SK-N-SH (cell line): Measurements from ENCODE around the gene PBRM1.

Source experiments
- CTCF ChIP-seq: fragments of 200-600 bp; sonication (generic); IDR thresholded peaks from 2 replicates; pipeline ENCODE4 v1.6.1; 2017; ENCODE audit warnings: antibody characterized with exemption, mild to moderate bottlenecking, moderate library complexity
- ELF1 ChIP-seq: IDR thresholded peaks from 2 replicates; pipeline ENCODE4 v1.4.0; 2012
- EZH2phosphoT487 ChIP-seq: fragments of 200-600 bp; sonication (generic); IDR thresholded peaks from 2 replicates; pipeline ENCODE4 v1.6.1; 2017; ENCODE audit warnings: low read depth, mixed run types, mild to moderate bottlenecking, antibody characterized with exemption, moderate library complexity, borderline replicate concordance
- FOSL2 ChIP-seq: IDR thresholded peaks from 2 replicates; pipeline ENCODE4 v1.4.0; 2012; ENCODE audit warnings: low read depth, mild to moderate bottlenecking, moderate library complexity, borderline replicate concordance
- MXI1 ChIP-seq: IDR thresholded peaks from 2 replicates; pipeline ENCODE4 v1.6.1; 2012; ENCODE audit warnings: mild to moderate bottlenecking, low read depth, low read length, improper control_type of control experiment
- POLR2AphosphoS5 ChIP-seq: IDR thresholded peaks from 2 replicates; pipeline ENCODE4 v1.6.1; 2012; ENCODE audit warnings: low read depth, low read length
- RAD21 ChIP-seq: IDR thresholded peaks from 2 replicates; pipeline ENCODE4 v1.6.1; 2012; ENCODE audit warnings: mild to moderate bottlenecking, low read length
- RFX5 ChIP-seq: IDR thresholded peaks from 2 replicates; pipeline ENCODE4 v1.6.1; 2012; ENCODE audit warnings: mild to moderate bottlenecking, improper control_type of control experiment, low read length
- YY1 ChIP-seq: IDR thresholded peaks from 2 replicates; pipeline ENCODE4 v1.4.0; 2012; ENCODE audit warnings: low read depth, mild to moderate bottlenecking
- TF ChIP-seq, protein P1 (sequence below): IDR thresholded peaks from 2 replicates; pipeline ENCODE4 v1.4.0; 2012; ENCODE audit warnings: low read depth
- TF ChIP-seq, protein P2 (sequence below): IDR thresholded peaks from 2 replicates; pipeline ENCODE4 v1.4.0; 2012; ENCODE audit warnings: low read depth, borderline replicate concordance
- TF ChIP-seq, protein P3 (sequence below): fragments of 150-350 bp; IDR thresholded peaks from 2 replicates; pipeline ENCODE4 v1.6.1; 2017; ENCODE audit warnings: antibody characterized with exemption, low read length, low read depth, borderline replicate concordance

DNA sequence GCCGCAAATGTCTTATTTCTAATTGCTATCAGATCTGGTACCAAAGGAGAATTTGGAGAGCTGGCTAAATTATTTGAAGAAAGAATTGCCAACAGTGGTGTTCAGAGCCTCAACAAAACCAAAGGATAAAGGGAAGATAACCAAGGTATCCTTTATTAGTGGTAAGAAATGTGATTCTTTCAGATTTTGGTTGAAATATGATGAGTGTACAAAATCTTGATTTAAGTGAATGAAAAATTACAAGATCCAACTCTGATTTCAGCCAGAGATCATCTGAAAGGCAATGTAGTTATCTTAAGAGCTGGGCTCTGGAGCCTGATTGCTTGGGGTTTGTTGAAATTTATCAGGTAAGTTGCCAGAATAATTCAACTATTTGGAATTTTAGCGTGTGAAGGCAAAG lies 4.8 kb upstream of the PBRM1 start:
- TF ChIP-seq, protein P1, sequence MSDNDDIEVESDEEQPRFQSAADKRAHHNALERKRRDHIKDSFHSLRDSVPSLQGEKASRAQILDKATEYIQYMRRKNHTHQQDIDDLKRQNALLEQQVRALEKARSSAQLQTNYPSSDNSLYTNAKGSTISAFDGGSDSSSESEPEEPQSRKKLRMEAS: no peak
- TF ChIP-seq CTCF (no peak), FOSL2 (no peak), EZH2phosphoT487 (no peak), MXI1 (no peak), POLR2AphosphoS5 (no peak), YY1 (no peak), RFX5 (no peak), RAD21 (no peak), ELF1 (no peak)
- TF ChIP-seq, protein P2, sequence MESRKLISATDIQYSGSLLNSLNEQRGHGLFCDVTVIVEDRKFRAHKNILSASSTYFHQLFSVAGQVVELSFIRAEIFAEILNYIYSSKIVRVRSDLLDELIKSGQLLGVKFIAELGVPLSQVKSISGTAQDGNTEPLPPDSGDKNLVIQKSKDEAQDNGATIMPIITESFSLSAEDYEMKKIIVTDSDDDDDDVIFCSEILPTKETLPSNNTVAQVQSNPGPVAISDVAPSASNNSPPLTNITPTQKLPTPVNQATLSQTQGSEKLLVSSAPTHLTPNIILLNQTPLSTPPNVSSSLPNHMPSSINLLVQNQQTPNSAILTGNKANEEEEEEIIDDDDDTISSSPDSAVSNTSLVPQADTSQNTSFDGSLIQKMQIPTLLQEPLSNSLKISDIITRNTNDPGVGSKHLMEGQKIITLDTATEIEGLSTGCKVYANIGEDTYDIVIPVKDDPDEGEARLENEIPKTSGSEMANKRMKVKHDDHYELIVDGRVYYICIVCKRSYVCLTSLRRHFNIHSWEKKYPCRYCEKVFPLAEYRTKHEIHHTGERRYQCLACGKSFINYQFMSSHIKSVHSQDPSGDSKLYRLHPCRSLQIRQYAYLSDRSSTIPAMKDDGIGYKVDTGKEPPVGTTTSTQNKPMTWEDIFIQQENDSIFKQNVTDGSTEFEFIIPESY: no peak
- TF ChIP-seq, protein P3, sequence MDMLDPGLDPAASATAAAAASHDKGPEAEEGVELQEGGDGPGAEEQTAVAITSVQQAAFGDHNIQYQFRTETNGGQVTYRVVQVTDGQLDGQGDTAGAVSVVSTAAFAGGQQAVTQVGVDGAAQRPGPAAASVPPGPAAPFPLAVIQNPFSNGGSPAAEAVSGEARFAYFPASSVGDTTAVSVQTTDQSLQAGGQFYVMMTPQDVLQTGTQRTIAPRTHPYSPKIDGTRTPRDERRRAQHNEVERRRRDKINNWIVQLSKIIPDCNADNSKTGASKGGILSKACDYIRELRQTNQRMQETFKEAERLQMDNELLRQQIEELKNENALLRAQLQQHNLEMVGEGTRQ: no peak
